Measurements from ENCODE around the gene C2orf66. TPM values are rescaled to one million over a fixed set of nuclear protein-coding genes. Genes with fewer than 3 reads are reported as not detected.

Gene C2orf66
- total and polyA plus RNA-seq, 2 of the 13 experiments (the other 11 are each of a cell fraction or from before 2014, with no cell fraction given): 0.05 TPM; not detected in 1

DNA sequence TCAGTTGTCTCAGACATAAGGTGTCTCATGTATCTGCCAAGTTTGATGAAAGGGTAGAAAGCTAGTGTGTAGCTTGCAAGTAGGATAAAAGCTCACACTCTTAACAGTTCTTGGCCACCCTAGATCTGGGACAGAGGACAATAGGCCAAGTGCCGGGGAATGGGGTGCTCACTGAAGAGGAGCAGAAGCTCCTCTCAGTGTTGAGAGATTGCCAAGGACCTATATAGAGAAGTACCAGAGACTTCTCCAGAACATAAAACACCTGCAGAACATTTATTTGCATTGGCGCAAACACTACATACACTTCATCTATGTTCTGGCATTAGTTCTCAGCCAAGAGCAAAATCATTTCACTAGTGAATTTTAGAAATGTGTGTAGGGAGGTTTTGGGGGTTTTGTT is 6.8 kb downstream of the C2orf66 start (continued):
- TF ChIP-seq GTF2F1 (IDR thresholded peaks at IDR 0.05; ENCODE audit: low read length) (no peak), ZNF792 (CRISPR knock-in tag; IDR thresholded peaks at IDR 0.05) (no peak), ZNF33A (CRISPR knock-in tag; IDR thresholded peaks at IDR 0.05; ENCODE audit: borderline replicate concordance) (no peak), FOXC1 (CRISPR knock-in tag; IDR thresholded peaks at IDR 0.05; ENCODE audit: borderline replicate concordance) (no peak)

DNA sequence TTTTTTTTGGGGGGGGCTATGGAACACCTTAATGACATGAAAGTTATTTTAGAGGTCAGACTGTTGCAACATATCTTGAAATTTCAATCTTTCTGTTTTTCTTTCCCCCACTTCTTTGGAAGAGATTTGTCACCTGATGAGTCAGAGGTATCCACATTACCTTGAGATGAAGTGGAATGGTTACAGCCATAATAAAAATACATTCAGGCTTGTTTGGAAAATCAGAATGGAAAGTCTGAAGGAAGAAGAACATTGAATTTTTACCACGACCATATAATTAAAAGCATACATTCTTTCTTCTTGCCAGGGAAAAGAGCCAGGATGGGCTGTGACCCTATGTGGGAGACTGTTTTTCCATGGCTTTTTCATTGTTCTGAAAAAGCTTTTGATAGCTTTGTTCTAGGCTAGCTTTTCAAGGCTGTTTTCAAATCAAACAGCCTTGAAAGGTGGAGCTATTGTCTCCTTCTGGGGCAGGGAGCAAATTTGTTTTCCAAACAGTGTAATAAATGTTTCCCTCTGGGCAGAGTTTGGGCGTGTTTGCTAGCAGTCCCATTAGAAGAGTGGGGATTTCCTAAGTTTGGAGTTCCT is 7.4 kb downstream of the C2orf66 start:
- FAIRE-seq (no peak), ATAC-seq (no peak), DNase-seq (ENCODE audit: low spot score) (no peak)
- Histone ChIP-seq H4K20me1 (ENCODE audit: insufficient read depth, low read length) (no peaks in the 10 kb centered on the region), H3K36me3 (replicated peaks in 1 of 2; ENCODE audit: control insufficient read depth in 1 of 2, insufficient read depth in 2 of 2, low read length in 2 of 2) (peaks cover 0 to 5% of the 10 kb centered on the region in 2 experiments; a peak in 3 of 5 replicates), H3K27me3 (ENCODE audit: control insufficient read depth in 1 of 2, insufficient read depth in 2 of 2, low read length in 2 of 2) (peaks cover 0 to 4% of the 10 kb centered on the region in 2 experiments; a peak in 1 of 5 replicates), H3K4me2 (ENCODE audit: low read depth, low read length) (no peak overlapping the region), H3K9me3 (ENCODE audit: low read length) (no peaks in the 10 kb centered on the region), H3K79me2 (ENCODE audit: insufficient read depth, low read length) (peaks cover 10% of the 10 kb centered on the region), H3K27ac (ENCODE audit: extremely low read length, insufficient read depth, low read length) (no peak overlapping the region), H3K4me3 (replicated peaks in 1 of 3; ENCODE audit: insufficient read depth in 1 of 3, low read depth in 2 of 3, low read length in 3 of 3) (no peak overlapping the region), H3K9ac (ENCODE audit: insufficient read depth, low read depth, low read length) (no peak overlapping the region), H2AFZ (ENCODE audit: low read length) (no peak overlapping the region), H3K4me1 (ENCODE audit: insufficient read depth, low read length) (peaks cover 32% of the 10 kb centered on the region)
- BruUV-seq (replicated peaks): no TSS peak
- in situ Hi-C loops (cut with HindIII; ENCODE audit: extremely low pct_ligation_motif_present, low pct_unique_long_range_greater_than_20kb): no loop called here
- WGBS (ENCODE audit: low lambda C conversion rate): 1% methylated on average over 2 of the region's 2 CpGs
- intact Hi-C loops (cut with micrococcal nuclease; ENCODE audit: unreplicated experiment): no loop called here
- ChIA-PET CTCF (ENCODE audit: low intra/inter-chr PET ratio, low total read pairs) (no interaction called here), POLR2A (no interaction called here)
- TF ChIP-seq, protein P1, sequence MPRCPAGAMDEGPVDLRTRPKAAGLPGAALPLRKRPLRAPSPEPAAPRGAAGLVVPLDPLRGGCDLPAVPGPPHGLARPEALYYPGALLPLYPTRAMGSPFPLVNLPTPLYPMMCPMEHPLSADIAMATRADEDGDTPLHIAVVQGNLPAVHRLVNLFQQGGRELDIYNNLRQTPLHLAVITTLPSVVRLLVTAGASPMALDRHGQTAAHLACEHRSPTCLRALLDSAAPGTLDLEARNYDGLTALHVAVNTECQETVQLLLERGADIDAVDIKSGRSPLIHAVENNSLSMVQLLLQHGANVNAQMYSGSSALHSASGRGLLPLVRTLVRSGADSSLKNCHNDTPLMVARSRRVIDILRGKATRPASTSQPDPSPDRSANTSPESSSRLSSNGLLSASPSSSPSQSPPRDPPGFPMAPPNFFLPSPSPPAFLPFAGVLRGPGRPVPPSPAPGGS (CRISPR knock-in tag; IDR thresholded peaks at IDR 0.05): no peak
- no peak for TF ChIP-seq SOX13 (IDR thresholded peaks at IDR 0.05)
- peak in 1 of 2 experiments; percentile 44; a peak in 1 of 4 replicates for TF ChIP-seq SOX13 (CRISPR knock-in tag; conservative IDR thresholded peaks at IDR 0.05 in 1 of 2, IDR thresholded peaks at IDR 0.05 in 1 of 2)

All from HepG2 (cell line).